Cardiac ventricle fibroblast (primary cell): ENCODE data around the gene FEM1A. TPM values are rescaled to one million over a fixed set of nuclear protein-coding genes. Genes with fewer than 3 reads are reported as not detected.

Source experiments
- total RNA-seq: library from RNA; depleted of rRNA; stranded (reverse); fragments of >200 nt; gene quantifications from 2 replicates; pipeline ENCODE4 v1.2.3, GENCODE V29; 2015

Gene FEM1A
- total RNA-seq = 7.2 and 7.8 TPM in 2 replicates

GRCh38 chr19:4791183-4792018 lies at the start of gene FEM1A:
Gene FEM1A (plus strand): TSS chr19:4791734. CDS start chr19:4791855, 121 bp downstream.

GRCh38 chr19:4831304-4831978 lies 39.9 kb downstream of the FEM1A start, which contains the start of gene TICAM1:
Gene TICAM1 (minus strand): TSS chr19:4831712. CDS start chr19:4818377, 13,335 bp downstream.

Other genes starting within 250 kb of the FEM1A start
- 11.2 and 12.2 TPM in 2 replicates for gene SEMA6B, start 232.1 kb upstream of the FEM1A start, total RNA-seq
- 7.9 and 8.5 TPM in 2 replicates for gene TNFAIP8L1, start 152.2 kb upstream of the FEM1A start, total RNA-seq
- gene MYDGF, start 121.4 kb upstream of the FEM1A start, total RNA-seq = 88.0 and 93.9 TPM in 2 replicates
- 34.0 and 51.1 TPM in 2 replicates for gene DPP9, start 67.9 kb upstream of the FEM1A start, total RNA-seq
- 2.7 and 5.4 TPM in 2 replicates for gene TICAM1, start 40.0 kb downstream of the FEM1A start, total RNA-seq
- 107 and 126 TPM in 2 replicates for gene PLIN3, start 75.9 kb downstream of the FEM1A start, total RNA-seq
- not detected in 2 replicates for gene ARRDC5, start 111.2 kb downstream of the FEM1A start, total RNA-seq
- 3.1 and 5.2 TPM in 2 replicates for gene UHRF1, start 117.8 kb downstream of the FEM1A start, total RNA-seq
- gene KDM4B, start 177.4 kb downstream of the FEM1A start, total RNA-seq = 37.5 and 40.4 TPM in 2 replicates